KOPT-K1 (cell line): Measurements from ENCODE around the gene PDGFD.

Source experiments
- H3K27ac ChIP-seq: fragments of 200-600 bp; sonication (generic); 2 replicates; pipeline ENCODE4 v1.5.1; 2016; ENCODE audit warnings: antibody characterized with exemption, mild to moderate bottlenecking, low read depth, low read length; ENCODE audit not compliant: poor library complexity, severe bottlenecking
- H3K36me3 ChIP-seq: fragments of 200-600 bp; sonication (generic); 2 replicates; pipeline ENCODE4 v1.5.1; 2017; ENCODE audit warnings: antibody characterized with exemption, mild to moderate bottlenecking, low read length, moderate library complexity; ENCODE audit not compliant: insufficient read depth
- H3K9me3 ChIP-seq: fragments of 200-600 bp; sonication (generic); 2 replicates; pipeline ENCODE4 v1.5.1; 2017; ENCODE audit warnings: antibody characterized with exemption, low read length, mild to moderate bottlenecking; ENCODE audit not compliant: insufficient read depth, poor library complexity, severe bottlenecking

The PDGFD gene

DNA sequence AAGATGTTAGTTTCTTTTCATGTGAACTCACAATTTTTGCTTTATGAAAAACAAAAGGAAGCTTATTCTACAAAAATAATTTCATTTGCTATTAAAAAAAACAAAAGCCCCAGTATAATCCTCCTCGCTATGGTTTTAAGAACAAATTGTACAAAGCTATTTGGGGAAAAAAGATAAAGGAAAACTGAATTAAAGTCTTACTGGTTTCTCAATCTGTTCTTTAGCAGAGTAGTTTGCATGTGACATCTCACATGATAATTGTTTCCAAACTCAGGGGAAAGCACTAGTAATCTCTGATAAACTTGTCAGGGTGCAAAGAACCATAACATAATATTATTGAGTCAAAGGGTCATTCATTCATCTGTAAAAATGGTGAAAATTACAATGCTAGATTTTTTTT lies 130.4 kb downstream of the PDGFD start:
- no peak overlapping the region for H3K27ac ChIP-seq
- no peaks in the 10 kb centered on the region for H3K9me3 ChIP-seq
- no peaks in the 10 kb centered on the region for H3K36me3 ChIP-seq

GRCh38 chr11:104033134-104033533 lies 130.8 kb downstream of the PDGFD start:
- Histone ChIP-seq H3K27ac (no peak overlapping the region), H3K9me3 (no peaks in the 10 kb centered on the region), H3K36me3 (no peaks in the 10 kb centered on the region)

- H3K36me3 ChIP-seq = no peaks in the 10 kb centered on the region
- H3K27ac ChIP-seq = no peak overlapping the region
- H3K9me3 ChIP-seq = no peaks in the 10 kb centered on the region
These were observed 135.3 kb downstream of the PDGFD start for GRCh38 chr11:104028476-104029263.

- H3K9me3 ChIP-seq = no peaks in the 10 kb centered on the region
- no peaks in the 10 kb centered on the region for H3K36me3 ChIP-seq
- H3K27ac ChIP-seq = no peak overlapping the region
These were observed 139.4 kb downstream of the PDGFD start for GRCh38 chr11:104024572-104024971.

DNA sequence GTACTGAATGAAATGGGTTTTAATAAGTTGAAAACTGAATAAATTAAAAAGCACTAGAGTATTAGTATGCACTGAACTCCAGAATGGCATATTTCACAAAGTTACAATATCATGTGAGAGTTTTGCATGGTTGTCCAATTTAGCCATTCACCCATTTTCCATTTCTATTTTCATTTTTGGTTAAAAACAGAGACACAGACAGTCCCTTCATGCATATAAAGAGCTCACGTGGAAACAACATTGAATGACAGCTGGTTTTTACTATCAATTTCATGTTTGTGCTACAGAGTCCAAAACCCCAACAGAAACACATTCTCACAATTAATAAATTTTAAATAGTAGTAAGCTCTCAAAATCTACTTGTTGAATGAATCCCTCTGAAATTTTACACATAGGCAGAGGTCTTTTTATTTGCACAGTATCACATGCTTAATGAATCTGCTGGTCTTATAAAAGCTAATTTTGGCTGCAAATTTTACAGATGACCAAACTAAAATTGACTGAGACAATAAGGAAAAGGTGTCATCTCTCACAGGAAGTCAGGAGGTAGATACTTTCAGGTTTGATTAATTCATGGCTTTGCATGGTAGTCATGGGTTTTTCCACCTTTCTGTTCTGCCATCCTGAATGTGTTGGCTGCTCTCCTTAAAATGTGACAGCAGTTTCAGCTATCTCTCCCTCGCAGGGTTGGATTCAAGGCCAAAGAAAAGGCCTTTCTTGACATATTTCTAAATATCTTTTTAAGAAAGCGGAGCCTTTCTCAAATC lies 148.1 kb downstream of the PDGFD start:
- H3K36me3 ChIP-seq = no peaks in the 10 kb centered on the region
- H3K27ac ChIP-seq = no peak overlapping the region
- no peaks in the 10 kb centered on the region for H3K9me3 ChIP-seq

DNA sequence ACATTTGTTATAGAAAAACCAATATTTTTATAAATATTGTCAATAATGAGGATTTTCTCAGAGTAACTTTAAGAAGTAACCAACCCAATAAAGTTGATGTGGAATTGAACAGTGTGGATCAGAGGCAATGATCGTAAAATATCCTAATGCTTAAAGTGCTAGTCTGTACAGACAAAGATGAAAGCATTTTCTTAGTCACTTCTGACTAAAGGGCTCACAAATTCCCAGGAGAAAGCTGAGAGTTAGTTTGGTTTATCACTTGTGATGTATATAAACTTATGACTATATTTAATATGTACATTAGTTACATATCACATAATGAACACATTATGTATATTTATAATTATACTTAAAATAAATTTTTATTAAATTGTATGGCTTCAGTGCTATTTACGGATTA lies 152.9 kb downstream of the PDGFD start:
- Histone ChIP-seq H3K36me3 (no peaks in the 10 kb centered on the region), H3K27ac (no peak overlapping the region), H3K9me3 (no peaks in the 10 kb centered on the region)

GRCh38 chr11:104009744-104010143 lies 154.2 kb downstream of the PDGFD start:
- H3K36me3 ChIP-seq = no peaks in the 10 kb centered on the region
- H3K27ac ChIP-seq = no peak overlapping the region
- no peaks in the 10 kb centered on the region for H3K9me3 ChIP-seq

- no peak overlapping the region for H3K27ac ChIP-seq
- H3K36me3 ChIP-seq = no peaks in the 10 kb centered on the region
- H3K9me3 ChIP-seq = no peaks in the 10 kb centered on the region
These were observed 158.6 kb downstream of the PDGFD start for GRCh38 chr11:104005234-104005855.

DNA sequence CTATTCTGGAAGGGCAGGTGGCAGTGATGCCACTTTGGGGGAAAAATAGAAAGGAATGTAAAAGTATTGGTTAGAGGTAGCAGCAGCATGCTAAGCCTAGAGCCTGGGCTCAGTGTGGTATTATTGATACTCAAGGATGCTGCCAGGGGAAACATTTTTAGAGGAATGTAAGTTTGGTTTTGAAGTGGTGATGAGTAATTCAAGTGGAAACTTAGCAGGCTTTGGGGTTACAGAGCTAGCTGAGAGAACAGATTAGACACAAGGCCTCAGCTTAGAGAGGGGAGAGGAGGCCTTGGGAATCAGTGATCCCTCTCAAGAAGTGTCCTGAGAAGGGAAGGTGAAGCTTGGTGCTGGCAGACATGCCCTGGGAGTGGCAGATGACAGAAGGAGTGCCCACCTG lies 160.5 kb downstream of the PDGFD start:
- no peak overlapping the region for H3K27ac ChIP-seq
- H3K36me3 ChIP-seq = no peaks in the 10 kb centered on the region
- H3K9me3 ChIP-seq = no peaks in the 10 kb centered on the region

DNA sequence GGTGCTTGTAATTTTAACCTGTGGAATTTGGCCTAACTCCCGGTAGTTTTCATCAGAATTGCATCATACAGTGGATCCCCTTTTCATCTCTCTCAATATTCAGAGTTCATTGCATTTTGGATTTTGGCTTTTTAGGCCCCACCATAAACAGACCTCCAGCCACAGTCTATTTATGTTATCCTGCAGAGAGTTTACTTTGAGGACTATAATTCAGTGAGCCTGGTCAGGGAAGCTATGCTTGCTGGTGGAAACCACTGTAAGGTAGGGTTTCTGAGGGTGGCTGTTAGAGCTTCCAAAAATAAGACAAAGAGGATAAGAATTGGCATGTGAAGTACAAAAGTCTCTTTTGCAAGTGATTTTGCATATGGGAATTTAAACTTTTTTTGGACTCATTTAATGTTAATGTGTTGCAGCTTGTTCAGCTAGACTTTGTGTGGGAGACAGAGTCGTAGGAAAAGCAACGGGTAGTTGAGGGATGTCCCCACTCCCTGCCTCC lies 162.3 kb downstream of the PDGFD start:
- no peak overlapping the region for H3K27ac ChIP-seq
- no peaks in the 10 kb centered on the region for H3K36me3 ChIP-seq
- H3K9me3 ChIP-seq = no peaks in the 10 kb centered on the region

DNA sequence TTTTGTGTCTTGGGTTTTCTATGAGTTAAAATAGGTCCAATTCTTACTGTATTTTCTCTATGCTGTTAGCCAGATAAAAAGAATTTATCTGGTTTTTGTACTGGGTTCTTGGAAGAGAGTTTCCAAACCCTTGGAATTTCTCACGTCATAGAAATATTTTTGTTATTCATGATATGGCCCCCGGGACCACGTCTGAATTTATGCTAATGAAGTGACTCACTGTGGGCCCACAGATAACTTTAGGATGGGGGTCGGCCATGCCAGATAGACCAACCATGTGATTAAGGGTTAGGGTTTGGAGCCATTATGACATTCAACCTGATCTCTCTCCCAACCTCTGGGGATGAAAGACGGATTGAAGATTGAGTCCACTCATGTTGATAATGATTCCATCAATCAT lies 163.1 kb downstream of the PDGFD start:
- H3K36me3 ChIP-seq = no peaks in the 10 kb centered on the region
- no peaks in the 10 kb centered on the region for H3K9me3 ChIP-seq
- H3K27ac ChIP-seq = no peak overlapping the region

- Histone ChIP-seq H3K9me3 (no peaks in the 10 kb centered on the region), H3K36me3 (no peaks in the 10 kb centered on the region), H3K27ac (no peak overlapping the region)
These were observed 165.0 kb downstream of the PDGFD start for GRCh38 chr11:103998826-103999508.

GRCh38 chr11:103997082-103997481 lies 166.9 kb downstream of the PDGFD start:
- no peaks in the 10 kb centered on the region for H3K36me3 ChIP-seq
- H3K27ac ChIP-seq = no peak overlapping the region
- no peaks in the 10 kb centered on the region for H3K9me3 ChIP-seq

GRCh38 chr11:103995896-103996295 lies 168.1 kb downstream of the PDGFD start:
- H3K27ac ChIP-seq = no peak overlapping the region
- no peaks in the 10 kb centered on the region for H3K9me3 ChIP-seq
- no peaks in the 10 kb centered on the region for H3K36me3 ChIP-seq

- H3K27ac ChIP-seq = no peak overlapping the region
- H3K9me3 ChIP-seq = no peaks in the 10 kb centered on the region
- H3K36me3 ChIP-seq = no peaks in the 10 kb centered on the region
These were observed 169.4 kb downstream of the PDGFD start for GRCh38 chr11:103994518-103994917.
